ENCODE data around the gene CCT2.

Gene CCT2

GRCh38 chr12:69627501-69627900, 42.2 kb downstream of the CCT2 start:
- H3K9me3 ChIP-seq (ENCODE audit: severe bottlenecking) = no peaks in the 10 kb centered on the region
- H3K4me3 ChIP-seq (ENCODE audit: low read depth, low read length) = no peak overlapping the region
- no peaks in the 10 kb centered on the region for H3K36me3 ChIP-seq
- H3K27ac ChIP-seq = no peak overlapping the region
- H3K27me3 ChIP-seq (ENCODE audit: insufficient read depth, low read depth, severe bottlenecking) = no peaks in the 10 kb centered on the region
- no peak for TF ChIP-seq CTCF (IDR thresholded peaks at IDR 0.05; ENCODE audit: low read depth, low read length)
- DNase-seq = no peak

GRCh38 chr12:69630191-69630590, 44.9 kb downstream of the CCT2 start:
- Histone ChIP-seq H3K9me3 (ENCODE audit: severe bottlenecking) (no peaks in the 10 kb centered on the region), H3K27ac (no peak overlapping the region), H3K4me3 (ENCODE audit: low read depth, low read length) (no peak overlapping the region), H3K36me3 (no peaks in the 10 kb centered on the region), H3K27me3 (ENCODE audit: insufficient read depth, low read depth, severe bottlenecking) (no peaks in the 10 kb centered on the region)
- TF ChIP-seq CTCF (IDR thresholded peaks at IDR 0.05; ENCODE audit: low read depth, low read length) = peak; percentile 54
- DNase-seq = no peak

- H3K27me3 ChIP-seq (ENCODE audit: insufficient read depth, low read depth, severe bottlenecking) = no peaks in the 10 kb centered on the region
- TF ChIP-seq CTCF (IDR thresholded peaks at IDR 0.05; ENCODE audit: low read depth, low read length) = peak; percentile 44
- no peak overlapping the region for H3K4me3 ChIP-seq (ENCODE audit: low read depth, low read length)
- no peak overlapping the region for H3K27ac ChIP-seq
- H3K36me3 ChIP-seq = no peaks in the 10 kb centered on the region
- H3K9me3 ChIP-seq (ENCODE audit: severe bottlenecking) = no peaks in the 10 kb centered on the region
- DNase-seq = no peak
Observed at GRCh38 chr12:69633061-69633460, 47.8 kb downstream of the CCT2 start.

GRCh38 chr12:69639400-69640016, 54.2 kb downstream of the CCT2 start:
- no peaks in the 10 kb centered on the region for H3K36me3 ChIP-seq
- no peak overlapping the region for H3K4me3 ChIP-seq (ENCODE audit: low read depth, low read length)
- DNase-seq = peak; percentile 62
- no peak overlapping the region for H3K27ac ChIP-seq
- H3K9me3 ChIP-seq (ENCODE audit: severe bottlenecking) = no peaks in the 10 kb centered on the region
- peak; percentile 92 for TF ChIP-seq CTCF (IDR thresholded peaks at IDR 0.05; ENCODE audit: low read depth, low read length)
- no peaks in the 10 kb centered on the region for H3K27me3 ChIP-seq (ENCODE audit: insufficient read depth, low read depth, severe bottlenecking)

- no peaks in the 10 kb centered on the region for H3K9me3 ChIP-seq (ENCODE audit: severe bottlenecking)
- DNase-seq = no peak
- no peak for TF ChIP-seq CTCF (IDR thresholded peaks at IDR 0.05; ENCODE audit: low read depth, low read length)
Observed at GRCh38 chr12:69641546-69641945, 56.3 kb downstream of the CCT2 start.

GRCh38 chr12:69642531-69642930, 57.3 kb downstream of the CCT2 start:
- H3K27ac ChIP-seq = no peak overlapping the region
- H3K4me3 ChIP-seq (ENCODE audit: low read depth, low read length) = no peak overlapping the region
- H3K27me3 ChIP-seq (ENCODE audit: insufficient read depth, low read depth, severe bottlenecking) = no peaks in the 10 kb centered on the region
- no peaks in the 10 kb centered on the region for H3K36me3 ChIP-seq
- TF ChIP-seq CTCF (IDR thresholded peaks at IDR 0.05; ENCODE audit: low read depth, low read length) = no peak
- no peaks in the 10 kb centered on the region for H3K9me3 ChIP-seq (ENCODE audit: severe bottlenecking)
- DNase-seq = no peak

More at GRCh38 chr12:69641546-69641945, 56.3 kb downstream of the CCT2 start:
- Histone ChIP-seq H3K27ac (no peak overlapping the region), H3K27me3 (ENCODE audit: insufficient read depth, low read depth, severe bottlenecking) (no peaks in the 10 kb centered on the region), H3K36me3 (no peaks in the 10 kb centered on the region), H3K4me3 (ENCODE audit: low read depth, low read length) (no peak overlapping the region)

Measured in WERI-Rb-1 (cell line).